HCT116 (cell line): ENCODE data around the gene TBC1D2B. TPM values are rescaled to one million over a fixed set of nuclear protein-coding genes. Genes with fewer than 3 reads are reported as not detected.
"Not testable (repeated sequence)": the region's sequence is repeated elsewhere in the genome, so short reads cannot be mapped to it uniquely, and the experiment has no call there.

Experiments
- ATAC-seq: fragments of 200-7000 bp; cut with Tn5 transposase; 2 replicates; pipeline ENCODE4 v1.9.1; 2020; ENCODE audit warnings: mild to moderate bottlenecking, moderate library complexity
- BruUV-seq: library from RNA; stranded (reverse); fragments of 400-500 nt; replicated peaks from 2 replicates; lab custom pipeline; 2021; lab: Mats Ljungman, UMichigan
- CTCF ChIA-PET: fragments of 300-600 bp; sonication (Branson Sonifier 250); formaldehyde crosslinking; loops from one replicate; lab custom pipeline; 2021; ENCODE audit warnings: antibody characterized with exemption; lab: Charles Lee
- POLR2A ChIA-PET: fragments of 300-600, 350-600 bp; sonication (Branson Sonifier 250); formaldehyde crosslinking; loops from one replicate; lab custom pipeline; 2021; ENCODE audit warnings: antibody characterized with exemption; lab: Charles Lee
- RAD21 ChIA-PET, 2 experiments: fragments of 300-600 bp; sonication (Branson Sonifier 250); formaldehyde crosslinking; loops; one replicate each; lab custom pipeline; 2023; ENCODE audit warnings: low total read pairs in 2 of 2; ENCODE audit not compliant: uncharacterized antibody in 2 of 2, unreplicated experiment in 2 of 2, low non-redundant PET in 1 of 2; lab: Charles Lee
- DNase-seq: peaks from one replicate; pipeline ENCODE4 v3.0.0-alpha.2; 2010; ENCODE audit warnings: low read depth, low spot score
- H2AFZ ChIP-seq: fragments of 200-600 bp; shearing (Covaris generic), sonication (generic); 2 replicates; pipeline ENCODE4 v1.6.1; 2017; ENCODE audit warnings: low read depth, mixed run types, mixed read lengths, antibody characterized with exemption, low read length; ENCODE audit not compliant: poor library complexity, severe bottlenecking
- H3K27ac ChIP-seq: 2 replicates; pipeline ENCODE4 v1.5.1; 2012; ENCODE audit warnings: low read depth, low read length
- H3K27me3 ChIP-seq: fragments of 200-600 bp; sonication (generic); 2 replicates; pipeline ENCODE4 v1.6.1; 2016; ENCODE audit warnings: mixed run types, low read length, mixed read lengths; ENCODE audit not compliant: insufficient read depth
- H3K36me3 ChIP-seq, 2 experiments: fragments of 200-500 bp in 1 of 2; fragments of 200-600 bp in 1 of 2; sonication (Bioruptor generic) in 1 of 2; sonication (generic) in 1 of 2; 2 replicates each; pipeline versions ENCODE4 v1.5.1 to v1.6.1; 2014 to 2016; ENCODE audit warnings: low read length in 2 of 2, inconsistent platforms in 1 of 2, mixed read lengths in 1 of 2, mixed run types in 1 of 2; ENCODE audit not compliant: insufficient read depth in 2 of 2, control insufficient read depth in 1 of 2
- H3K4me1 ChIP-seq, 2 experiments: fragments of 200-600 bp in 1 of 2; sonication (generic) in 1 of 2; 2 replicates each; pipeline versions ENCODE4 v1.5.1 to v1.6.1; 2012 to 2017; ENCODE audit warnings: low read length in 2 of 2, inconsistent platforms in 1 of 2, mild to moderate bottlenecking in 1 of 2, mixed read lengths in 1 of 2, mixed run types in 1 of 2, moderate library complexity in 1 of 2; ENCODE audit not compliant: insufficient read depth in 2 of 2, control insufficient read depth in 1 of 2
- H3K4me2 ChIP-seq: fragments of 200-600 bp; sonication (generic); 2 replicates; pipeline ENCODE4 v1.6.1; 2017; ENCODE audit warnings: mixed run types, low read length, mixed read lengths
- H3K4me3 ChIP-seq, 2 experiments: fragments of 200-600 bp in 1 of 2; sonication (generic) in 1 of 2; replicated peaks in 1 of 2; 2 replicates each; pipeline ENCODE4 v1.5.1; 2011 to 2016; ENCODE audit warnings: low read length in 2 of 2, control low read depth in 1 of 2, low read depth in 1 of 2, mild to moderate bottlenecking in 1 of 2, mixed read lengths in 1 of 2, mixed run types in 1 of 2
- H3K79me2 ChIP-seq: fragments of 200-600 bp; sonication (generic); 2 replicates; pipeline ENCODE4 v1.6.1; 2017; ENCODE audit warnings: mild to moderate bottlenecking, mixed run types, low read length, moderate library complexity, mixed read lengths; ENCODE audit not compliant: insufficient read depth
- H3K9ac ChIP-seq: fragments of 200-600 bp; sonication (generic); 2 replicates; pipeline ENCODE4 v1.6.1; 2016; ENCODE audit warnings: low read length, mixed read lengths
- H3K9me2 ChIP-seq: fragments of 200-600 bp; sonication (generic), shearing (Covaris generic); 2 replicates; pipeline ENCODE4 v1.6.1; 2017; ENCODE audit warnings: mixed run types, mild to moderate bottlenecking, moderate library complexity; ENCODE audit not compliant: insufficient read depth
- H3K9me3 ChIP-seq, 2 experiments: fragments of 200-500 bp in 1 of 2; fragments of 200-600 bp in 1 of 2; sonication (Bioruptor generic) in 1 of 2; sonication (generic) in 1 of 2; 2 replicates each; pipeline ENCODE4 v1.6.1; 2014 to 2017; ENCODE audit warnings: low read length in 2 of 2, mixed read lengths in 2 of 2, inconsistent platforms in 1 of 2, low read depth in 1 of 2, mild to moderate bottlenecking in 1 of 2, mixed run types in 1 of 2, moderate library complexity in 1 of 2; ENCODE audit not compliant: control insufficient read depth in 1 of 2, insufficient read depth in 1 of 2
- H4K20me1 ChIP-seq: fragments of 200-600 bp; sonication (generic), shearing (Covaris generic); 2 replicates; pipeline ENCODE4 v1.6.1; 2017; ENCODE audit warnings: mixed run types, mild to moderate bottlenecking, moderate library complexity; ENCODE audit not compliant: insufficient read depth
- CEBPB ChIP-seq: IDR thresholded peaks from 2 replicates; pipeline ENCODE4 v1.6.1; 2012; ENCODE audit warnings: low read depth
- EGR1 ChIP-seq: IDR thresholded peaks from 2 replicates; pipeline ENCODE4 v1.6.1; 2012; ENCODE audit warnings: low read depth
- ELF1 ChIP-seq: IDR thresholded peaks from 2 replicates; pipeline ENCODE4 v1.6.1; 2012; ENCODE audit warnings: low read depth, borderline replicate concordance
- EZH2phosphoT487 ChIP-seq: fragments of 200-600 bp; IDR thresholded peaks from 2 replicates; pipeline ENCODE4 v1.6.1; 2018; ENCODE audit warnings: antibody characterized with exemption, borderline replicate concordance
- FOSL1 ChIP-seq: IDR thresholded peaks from 2 replicates; pipeline ENCODE4 v1.6.1; 2012; ENCODE audit warnings: low read depth
- POLR2AphosphoS5 ChIP-seq: IDR thresholded peaks from 2 replicates; pipeline ENCODE4 v1.6.1; 2011; ENCODE audit warnings: mild to moderate bottlenecking, low read depth, low read length, moderate library complexity
- RAD21 ChIP-seq: IDR thresholded peaks from 2 replicates; pipeline ENCODE4 v1.6.1; 2012; ENCODE audit warnings: low read depth, mild to moderate bottlenecking
- REST ChIP-seq: IDR thresholded peaks from 2 replicates; pipeline ENCODE4 v1.6.1; 2012; ENCODE audit warnings: low read depth
- SP1 ChIP-seq: IDR thresholded peaks from 2 replicates; pipeline ENCODE4 v1.6.1; 2012; ENCODE audit warnings: low read depth
- SRF ChIP-seq: IDR thresholded peaks from 2 replicates; pipeline ENCODE4 v1.6.1; 2012; ENCODE audit warnings: low read depth
- ZBTB33 ChIP-seq: IDR thresholded peaks from 2 replicates; pipeline ENCODE4 v1.6.1; 2011; ENCODE audit warnings: mild to moderate bottlenecking, low read length, moderate library complexity; ENCODE audit not compliant: insufficient replicate concordance; ENCODE audit errors: extremely low read depth
- ZFX ChIP-seq: fragments of 450-650 bp; IDR thresholded peaks from 2 replicates; pipeline ENCODE4 v1.6.1; 2017
- ZNF274 ChIP-seq: fragments of 200-500 bp; sonication (Bioruptor generic); IDR thresholded peaks from 2 replicates; pipeline ENCODE4 v1.6.1; 2014; ENCODE audit warnings: mild to moderate bottlenecking, low read depth, low read length, inconsistent platforms
- intact Hi-C: fragments of 100-400 bp; cut with micrococcal nuclease; formaldehyde crosslinking; loops from 2 replicates; pipeline ENCODE4 v1.10.0; 2022
- total RNA-seq: library from RNA; stranded (reverse); gene quantifications from one replicate; pipeline ENCODE4 v1.2.1, GENCODE V29; 2021; ENCODE audit not compliant: unreplicated experiment
- TF ChIP-seq, protein P1 (sequence below): IDR thresholded peaks from 2 replicates; pipeline ENCODE4 v1.6.1; 2012

TBC1D2B gene
- total RNA-seq, 1 experiment from 2014 or later = 16.6 TPM

DNA sequence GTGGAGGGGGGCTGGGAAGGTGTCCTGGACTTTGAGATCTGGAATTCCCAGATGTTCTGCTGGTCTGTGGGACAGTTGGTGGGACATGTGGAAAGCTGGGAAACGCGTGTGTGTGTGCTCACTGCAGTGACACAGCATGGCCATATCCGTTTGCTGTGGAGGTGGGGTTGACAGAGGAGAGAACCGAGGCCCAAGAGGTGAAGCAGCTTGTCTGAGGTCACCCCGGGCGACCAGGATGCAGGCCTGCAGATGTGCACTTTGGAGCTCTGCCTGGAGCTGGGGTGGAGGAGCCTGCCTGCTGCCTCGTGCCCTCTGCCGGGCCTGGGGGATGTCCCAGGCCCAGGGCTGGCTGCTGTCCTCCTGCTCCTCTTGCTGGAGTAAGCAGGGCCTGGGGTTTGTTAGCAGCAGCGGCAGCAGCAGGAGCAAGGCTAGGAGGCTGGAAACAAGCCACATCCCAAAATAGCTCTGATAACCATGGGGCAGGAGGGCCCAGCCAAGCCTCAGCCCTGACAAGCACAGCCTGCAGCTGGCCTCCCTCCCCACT, 85.8 kb downstream of the TBC1D2B start:
- intact Hi-C loops, H4K20me1 ChIP-seq, H2AFZ ChIP-seq, H3K9me3 ChIP-seq, POLR2A ChIA-PET, DNase-seq, H3K9ac ChIP-seq, ATAC-seq, CTCF ChIA-PET, H3K27me3 ChIP-seq, BruUV-seq, H3K4me3 ChIP-seq, H3K9me2 ChIP-seq, H3K4me2 ChIP-seq, H3K36me3 ChIP-seq, H3K79me2 ChIP-seq, H3K27ac ChIP-seq: not testable (repeated sequence)
- peaks cover 11 to 20% of the 10 kb centered on the region in 2 experiments for H3K4me1 ChIP-seq
- RAD21 ChIA-PET = interaction anchor here in 1 of 2 experiments (1.2 kb wide), 1 partner anchor 32 kb away, joined by 3 read pairs; no protein-coding TSS in a partner anchor

DNA sequence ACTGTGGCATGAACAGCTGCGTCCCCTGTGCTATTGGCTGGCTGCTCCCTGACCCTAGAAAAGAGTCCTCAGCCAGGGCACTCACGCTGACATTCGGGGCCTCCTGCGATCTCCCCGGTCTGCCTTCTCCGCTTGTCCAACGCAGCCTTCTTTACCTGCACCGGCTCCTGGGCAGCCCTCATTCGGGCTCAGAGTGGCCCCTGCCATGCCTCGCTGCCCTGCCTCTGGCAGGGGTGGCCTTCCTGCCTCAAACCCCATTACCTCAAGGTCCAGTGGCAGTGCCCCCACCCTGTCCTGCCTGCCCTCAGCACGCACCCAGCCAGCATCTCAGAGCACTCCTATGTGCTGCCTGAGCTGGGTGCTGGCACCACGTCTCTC, 86.5 kb downstream of the TBC1D2B start:
- Histone ChIP-seq H4K20me1 (no peaks in the 10 kb centered on the region), H3K9me2 (no peaks in the 10 kb centered on the region), H2AFZ (no peak overlapping the region), H3K36me3 (no peaks in the 10 kb centered on the region), H3K4me3 (no peak overlapping the region), H3K79me2 (no peaks in the 10 kb centered on the region), H3K9ac (no peak overlapping the region), H3K9me3 (no peaks in the 10 kb centered on the region), H3K27me3 (no peaks in the 10 kb centered on the region), H3K4me1 (peaks cover 11 to 20% of the 10 kb centered on the region in 2 experiments), H3K27ac (no peak overlapping the region), H3K4me2 (no peak overlapping the region)
- no TSS peak for BruUV-seq
- ChIA-PET CTCF (no interaction called here), RAD21 (no interaction called here), POLR2A (no interaction called here)
- intact Hi-C loops = no loop called here
- no peak for DNase-seq
- no peak for ATAC-seq
- TF ChIP-seq EGR1 = no peak
- TF ChIP-seq SP1 = no peak
- no peak for TF ChIP-seq CEBPB
- no peak for TF ChIP-seq ZBTB33
- TF ChIP-seq, protein P1, sequence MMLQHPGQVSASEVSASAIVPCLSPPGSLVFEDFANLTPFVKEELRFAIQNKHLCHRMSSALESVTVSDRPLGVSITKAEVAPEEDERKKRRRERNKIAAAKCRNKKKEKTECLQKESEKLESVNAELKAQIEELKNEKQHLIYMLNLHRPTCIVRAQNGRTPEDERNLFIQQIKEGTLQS = no peak
- no peak for TF ChIP-seq REST
- no peak for TF ChIP-seq ZNF274
- no peak for TF ChIP-seq ZFX
- TF ChIP-seq EZH2phosphoT487 = no peak
- no peak for TF ChIP-seq POLR2AphosphoS5
- no peak for TF ChIP-seq RAD21
- no peak for TF ChIP-seq FOSL1
- no peak for TF ChIP-seq SRF
- no peak for TF ChIP-seq ELF1
